ENCODE results near the gene KLC1.
"Not testable (repeated sequence)": the region's sequence is repeated elsewhere in the genome, so short reads cannot be mapped to it uniquely, and the experiment has no call there.

KLC1 gene

DNA sequence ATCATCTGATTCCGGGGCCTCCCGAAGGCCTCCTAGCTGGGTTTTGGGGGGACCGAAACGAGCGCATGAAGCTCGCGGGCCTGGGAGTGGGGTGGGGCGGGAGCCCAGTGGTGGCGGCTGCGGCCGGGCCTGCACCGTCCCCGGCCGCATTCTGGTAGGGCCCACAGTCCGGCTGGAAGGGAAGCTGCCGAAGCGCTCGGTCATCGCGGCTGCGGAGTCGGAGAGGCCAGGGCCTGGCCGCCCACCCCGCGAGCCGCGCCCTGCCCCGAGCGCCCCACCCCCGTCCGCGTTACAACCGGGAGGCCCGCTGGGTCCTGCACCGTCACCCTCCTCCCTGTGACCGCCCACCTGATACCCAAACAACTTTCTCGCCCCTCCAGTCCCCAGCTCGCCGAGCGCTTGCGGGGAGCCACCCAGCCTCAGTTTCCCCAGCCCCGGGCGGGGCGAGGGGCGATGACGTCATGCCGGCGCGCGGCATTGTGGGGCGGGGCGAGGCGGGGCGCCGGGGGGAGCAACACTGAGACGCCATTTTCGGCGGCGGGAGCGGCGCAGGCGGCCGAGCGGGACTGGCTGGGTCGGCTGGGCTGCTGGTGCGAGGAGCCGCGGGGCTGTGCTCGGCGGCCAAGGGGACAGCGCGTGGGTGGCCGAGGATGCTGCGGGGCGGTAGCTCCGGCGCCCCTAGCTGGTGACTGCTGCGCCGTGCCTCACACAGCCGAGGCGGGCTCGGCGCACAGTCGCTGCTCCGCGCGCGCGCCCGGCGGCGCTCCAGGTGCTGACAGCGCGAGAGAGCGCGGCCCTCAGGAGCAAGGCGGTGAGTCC, at the start of gene KLC1:
KLC1 (plus strand) TSS at position 528 of the 819 bp plus-strand sequence. CDS start 25,354 bp downstream, outside the sequence.
- DNase-seq (ENCODE audit: low spot score), result peak; percentile 79
- no peak for FAIRE-seq

DNA sequence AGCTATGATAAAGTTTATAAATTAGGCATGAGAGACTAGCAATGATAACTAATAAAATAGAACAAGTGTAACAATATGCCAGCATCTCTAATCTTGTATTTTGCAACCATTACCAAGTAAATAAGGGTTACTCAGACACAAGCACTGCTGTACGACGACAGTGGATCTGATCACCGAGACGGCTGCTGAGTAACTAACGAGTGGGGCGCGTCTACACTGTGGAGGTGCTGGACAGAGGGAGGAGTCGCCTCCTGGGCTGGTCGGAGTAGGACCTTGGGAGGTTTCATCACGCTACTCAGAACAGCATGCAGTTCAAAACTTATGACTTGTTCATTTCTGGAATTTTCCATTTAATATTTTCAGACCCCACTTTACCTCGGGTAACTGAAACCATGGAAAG, 47.8 kb upstream of the KLC1 start:
- no peak for FAIRE-seq
- DNase-seq (ENCODE audit: low spot score), result no peak

DNA sequence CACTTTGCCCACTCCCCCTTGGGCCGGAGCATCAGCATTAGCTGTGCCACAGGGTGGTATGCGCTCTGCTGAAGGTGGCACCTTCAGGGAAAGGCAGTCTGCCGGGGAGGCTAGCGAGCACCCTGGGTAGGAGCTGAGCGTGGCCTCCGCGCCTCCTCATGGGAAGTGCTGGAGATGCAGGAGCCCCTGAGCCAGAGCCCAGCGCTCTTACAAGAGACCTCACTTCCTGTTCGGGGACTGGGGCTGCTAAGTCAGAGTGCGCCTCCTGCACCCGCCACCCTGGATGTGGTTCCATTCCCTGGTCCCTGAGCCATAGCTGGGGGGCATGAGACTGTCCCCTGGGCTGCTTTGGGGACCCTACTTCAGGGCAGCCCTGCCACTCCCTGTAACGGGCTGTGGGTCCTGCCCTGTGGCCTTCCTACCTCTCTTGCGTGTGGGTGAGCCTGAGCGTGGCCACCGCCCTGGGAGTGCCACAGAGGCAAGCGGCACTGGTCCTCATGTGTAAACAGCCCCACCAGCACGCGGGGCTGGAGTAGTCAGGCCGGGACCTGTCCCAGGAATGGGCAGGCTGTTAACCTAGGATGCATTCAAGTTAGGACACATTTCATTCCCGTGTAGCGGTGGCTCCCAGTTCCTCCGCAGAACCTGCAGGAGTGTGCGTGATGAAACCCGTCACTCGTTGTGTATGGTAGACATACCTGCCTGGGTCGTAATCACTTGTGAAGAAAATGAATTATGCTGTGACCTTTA, 46.9 kb upstream of the KLC1 start:
- FAIRE-seq (no peak), DNase-seq (ENCODE audit: low spot score) (no peak)

DNA sequence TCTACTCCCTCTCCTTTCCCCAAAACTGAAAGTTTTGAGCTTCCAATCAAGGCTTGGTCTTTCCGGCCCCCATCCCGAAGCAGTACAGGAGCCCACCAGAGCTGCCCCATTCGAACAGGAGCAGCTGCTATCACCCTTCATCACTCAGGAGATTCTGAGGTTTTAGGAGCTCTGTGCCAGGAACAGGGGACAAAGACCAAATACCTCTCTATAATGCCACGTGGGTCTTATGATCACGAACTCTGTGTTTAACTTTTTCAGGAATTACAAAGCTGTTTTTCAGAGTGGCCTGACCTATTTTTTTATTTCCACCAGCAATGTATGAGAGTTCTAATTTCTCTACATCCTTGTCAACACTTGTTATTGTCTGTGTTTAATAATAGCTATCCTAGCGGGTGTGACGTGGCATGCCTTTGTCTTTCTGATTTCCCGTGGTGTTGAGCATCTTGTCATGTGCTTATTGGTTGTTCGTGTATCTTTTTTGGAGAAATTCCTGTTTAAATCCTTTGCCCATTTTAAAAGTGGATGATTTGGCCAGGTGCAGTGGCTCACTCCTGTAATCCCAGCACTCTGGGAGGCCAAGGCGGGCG, 44.6 kb upstream of the KLC1 start:
- no peak for DNase-seq (ENCODE audit: low spot score)
- no peak for FAIRE-seq

DNA sequence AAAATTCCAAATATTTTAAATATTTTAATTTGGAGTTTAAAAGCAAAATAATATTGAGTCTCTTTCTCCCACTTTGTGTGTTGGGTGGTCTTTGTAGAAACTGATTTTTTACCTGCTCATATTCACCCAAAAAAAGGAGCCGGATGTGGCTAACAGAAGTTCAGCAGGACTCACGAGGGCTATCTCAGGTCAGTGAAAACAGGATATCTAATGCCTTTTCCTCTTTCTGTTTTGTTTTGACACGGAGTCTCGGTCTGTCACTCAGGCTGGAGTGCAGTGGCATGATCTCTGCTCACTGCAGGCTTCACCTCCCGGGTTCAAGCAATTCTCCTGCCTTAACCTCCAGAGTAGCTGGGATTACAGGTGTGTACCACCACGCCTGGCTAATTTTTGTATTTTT, 35.4 kb upstream of the KLC1 start:
- DNase-seq (ENCODE audit: low spot score), result no peak
- no peak for FAIRE-seq

DNA sequence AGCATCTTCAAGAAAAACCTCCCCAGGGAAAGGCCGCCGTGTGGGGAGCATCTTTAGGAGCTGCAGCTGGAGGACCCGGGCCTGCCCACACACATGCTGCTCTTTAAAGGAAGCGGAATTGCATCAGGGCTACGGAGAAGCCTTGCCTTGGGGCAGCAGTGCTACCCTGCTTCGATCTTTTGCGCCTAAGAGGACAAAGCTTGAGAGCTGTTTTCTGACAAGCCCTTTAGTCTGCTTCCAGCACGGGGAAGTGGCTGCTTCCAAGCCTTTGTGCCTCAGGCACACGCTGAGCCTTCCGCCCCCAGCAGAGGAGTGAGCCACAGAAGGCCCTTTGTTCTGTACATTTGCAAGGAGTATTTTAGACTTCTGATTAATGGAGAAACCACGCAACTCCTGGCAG, 34.7 kb upstream of the KLC1 start:
- FAIRE-seq, result no peak
- DNase-seq (ENCODE audit: low spot score), result peak; percentile 16

DNA sequence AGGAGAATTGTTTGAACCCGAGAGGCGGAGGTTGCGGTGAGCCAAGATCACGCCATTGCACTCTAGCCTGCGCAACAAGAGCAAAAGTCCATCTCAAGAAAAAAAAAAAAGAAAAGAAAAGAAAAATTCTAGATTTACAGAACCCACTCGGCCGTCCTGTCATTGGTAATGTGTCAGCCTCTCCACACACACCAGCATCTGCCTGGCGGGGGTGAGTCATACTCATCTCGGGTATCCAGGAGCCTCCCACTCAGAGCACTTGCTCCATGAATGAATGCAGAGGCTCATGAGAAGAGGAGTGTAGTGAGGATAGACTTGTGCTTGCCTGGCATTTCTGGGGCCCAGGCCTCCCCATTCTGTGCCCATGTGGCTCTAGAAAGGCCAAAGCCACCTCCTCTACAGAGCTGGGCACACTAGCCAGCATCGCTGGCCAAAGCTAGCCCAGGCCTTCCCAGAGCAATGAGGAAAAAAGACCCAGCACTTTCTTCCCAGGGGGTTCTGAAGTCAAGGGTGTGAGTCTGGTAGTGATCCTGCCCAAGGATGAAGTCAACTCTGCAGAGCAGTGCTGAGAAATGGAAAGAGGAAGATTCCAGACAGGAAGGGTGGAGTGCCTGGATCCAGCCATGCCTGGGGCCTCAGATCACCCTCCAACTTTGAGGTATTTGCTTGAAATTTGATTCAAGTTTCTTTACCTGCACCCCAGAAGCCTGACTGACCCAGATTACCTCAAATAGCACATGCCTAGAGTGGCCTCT, 31.2 kb upstream of the KLC1 start:
- DNase-seq (ENCODE audit: low spot score) (peak; percentile 82), FAIRE-seq (no peak)

DNA sequence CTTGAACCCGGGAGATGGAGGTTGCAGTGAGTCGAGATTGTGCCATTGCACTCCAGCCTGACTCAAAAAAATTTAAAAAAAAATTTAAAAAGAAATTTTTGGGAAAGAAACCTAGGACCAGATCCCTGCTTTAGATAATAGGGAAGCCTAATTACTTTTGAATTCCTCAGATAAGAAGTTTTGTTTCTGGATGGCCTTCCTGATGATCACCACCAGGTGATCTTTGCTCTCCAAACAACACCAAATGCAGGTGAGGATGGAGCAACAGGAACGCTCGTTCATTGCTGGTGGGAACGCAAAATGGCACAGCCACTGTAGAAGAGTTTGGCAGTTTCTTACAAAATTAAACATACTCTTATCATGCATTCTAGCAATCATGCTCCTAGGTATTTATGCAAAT, 28.5 kb upstream of the KLC1 start:
- FAIRE-seq (no peak), DNase-seq (ENCODE audit: low spot score) (no peak)

DNA sequence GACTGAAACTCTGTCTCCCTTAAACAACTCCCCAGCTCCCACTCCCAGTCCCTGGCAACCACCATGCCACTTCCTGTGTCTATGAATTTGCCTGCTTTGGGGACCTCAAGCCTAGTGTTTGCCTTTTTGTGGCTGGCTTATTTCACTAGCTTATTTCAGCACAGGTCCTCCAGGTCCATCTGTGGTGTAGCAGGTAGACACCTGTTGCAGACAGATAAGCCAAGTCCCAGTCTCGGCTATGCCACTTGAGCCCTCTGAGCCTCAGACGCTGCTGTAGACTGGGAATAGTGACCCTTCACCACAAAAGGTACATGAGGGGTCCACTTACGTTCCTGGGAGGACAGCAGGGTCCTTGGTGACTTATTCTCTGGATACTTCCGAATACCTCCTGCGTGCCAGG, 24.4 kb upstream of the KLC1 start:
- no peak for FAIRE-seq
- DNase-seq (ENCODE audit: low spot score), result no peak

DNA sequence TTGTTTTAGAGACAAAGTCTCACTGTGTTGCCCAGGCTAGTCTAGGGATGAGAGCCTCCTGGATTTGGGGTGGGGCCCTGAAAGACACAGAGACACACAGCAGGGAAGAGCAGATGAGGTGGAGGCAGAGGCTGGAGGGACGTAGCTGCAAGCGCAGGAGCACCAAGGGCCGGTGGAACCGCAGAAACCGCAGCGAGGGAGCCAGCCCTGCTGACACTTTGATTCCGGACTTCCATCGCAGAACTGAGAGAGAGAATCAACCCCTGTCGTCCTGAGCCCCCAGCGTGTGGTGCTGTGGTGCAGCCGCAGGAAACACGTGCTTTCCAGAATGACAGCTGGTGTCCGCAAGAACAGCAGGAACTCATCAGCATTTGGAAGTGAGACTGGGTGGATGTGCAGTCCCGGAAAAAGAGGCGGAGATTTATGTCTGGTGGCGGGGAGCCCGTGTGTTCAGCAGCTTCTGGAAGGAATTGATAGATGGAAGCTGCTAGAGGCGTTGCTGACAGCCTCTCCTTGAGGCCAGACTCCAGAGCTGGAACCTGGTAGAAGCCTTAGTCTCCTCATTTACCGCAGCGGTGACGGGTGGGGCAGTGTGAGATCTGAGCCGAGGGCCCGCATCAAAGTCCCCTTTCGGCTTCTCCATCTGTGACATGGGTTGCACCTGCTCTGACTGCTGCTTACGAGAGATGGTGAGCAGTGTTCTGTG, 21.9 kb upstream of the KLC1 start:
- FAIRE-seq, result no peak
- no peak for DNase-seq (ENCODE audit: low spot score)

DNA sequence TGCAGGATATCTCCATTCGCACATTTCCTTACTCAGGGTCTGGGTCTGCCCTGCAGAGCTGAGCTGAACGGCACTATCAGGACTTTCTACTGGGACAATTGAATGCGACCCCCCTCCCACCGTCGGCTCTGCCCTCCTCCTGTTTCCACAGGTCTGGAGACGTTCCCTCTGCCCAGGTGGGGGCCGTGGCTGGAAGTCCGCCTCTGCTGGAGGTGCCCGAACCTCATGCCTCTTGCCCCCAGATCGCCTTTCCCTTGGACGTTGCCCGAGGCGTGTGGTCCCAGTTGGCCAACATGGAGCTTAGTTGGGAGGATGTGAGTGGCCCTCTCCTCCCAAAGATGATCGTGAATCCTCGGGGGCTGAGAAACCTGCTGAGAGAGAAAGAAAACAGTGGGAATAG, 21.2 kb upstream of the KLC1 start:
- no peak for FAIRE-seq

DNA sequence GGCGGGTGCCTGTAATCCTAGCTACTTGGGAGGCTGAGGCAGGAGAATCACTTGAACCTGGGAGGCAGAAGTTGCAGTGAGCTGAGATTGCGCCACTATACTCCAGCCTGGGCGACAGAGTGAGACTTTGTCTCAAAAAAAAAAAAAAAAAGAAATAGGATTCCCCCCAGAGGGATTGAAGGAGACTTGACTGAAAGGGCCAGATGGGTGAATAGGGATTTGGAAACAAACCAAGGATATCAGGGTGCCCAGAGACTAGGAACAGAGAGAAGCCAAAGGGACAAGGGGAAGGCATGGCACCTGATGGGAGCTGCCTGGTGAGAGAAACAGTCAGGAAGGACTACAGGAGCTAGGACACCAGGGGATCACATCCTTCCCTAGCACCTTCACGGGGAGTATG, 19.9 kb upstream of the KLC1 start:
- not testable (repeated sequence) for FAIRE-seq; DNase-seq (ENCODE audit: low spot score)

More for the DNA sequence above, 21.2 kb upstream of the KLC1 start:
- no peak for DNase-seq (ENCODE audit: low spot score)

DNA sequence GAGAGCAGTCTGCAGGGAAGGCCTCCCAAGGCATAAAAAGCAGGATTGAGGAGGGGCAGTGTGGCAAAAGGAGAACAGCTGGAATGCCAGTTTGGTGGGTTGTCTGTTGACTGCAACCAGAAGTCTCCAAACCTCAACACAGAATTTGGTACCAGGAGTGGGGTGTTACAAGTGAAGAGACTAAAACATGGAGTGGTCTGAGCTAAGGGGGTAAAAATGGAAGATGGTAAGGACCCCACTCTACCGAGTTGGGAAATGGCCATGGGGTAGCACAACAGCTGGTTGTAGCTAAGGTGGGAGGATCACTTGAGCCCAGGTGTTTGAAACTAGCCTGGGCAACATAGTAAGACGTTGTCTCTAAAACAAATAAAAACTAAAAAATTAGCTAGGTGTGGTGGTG, 17.8 kb upstream of the KLC1 start:
- DNase-seq (ENCODE audit: low spot score), result no peak
- no peak for FAIRE-seq

DNA sequence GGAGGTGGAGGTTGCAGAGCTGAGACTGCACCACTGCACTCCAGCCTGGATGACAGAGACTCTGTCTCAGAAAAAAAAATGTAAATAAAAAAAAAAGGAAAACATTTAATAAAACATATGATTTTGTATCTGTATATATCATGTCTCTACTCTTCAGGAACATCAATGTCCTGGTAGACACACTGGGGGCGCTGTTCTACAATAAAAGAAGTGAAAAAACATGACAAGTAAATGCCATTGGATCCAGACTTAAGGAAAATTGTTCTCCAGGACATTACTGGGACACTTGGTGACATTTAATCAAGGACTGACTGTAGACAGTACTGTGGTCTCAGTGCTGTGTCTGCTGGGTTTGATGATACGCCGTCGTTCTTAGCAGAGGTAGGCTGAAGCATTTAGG, 15.5 kb upstream of the KLC1 start:
- FAIRE-seq (no peak), DNase-seq (ENCODE audit: low spot score) (no peak)

DNA sequence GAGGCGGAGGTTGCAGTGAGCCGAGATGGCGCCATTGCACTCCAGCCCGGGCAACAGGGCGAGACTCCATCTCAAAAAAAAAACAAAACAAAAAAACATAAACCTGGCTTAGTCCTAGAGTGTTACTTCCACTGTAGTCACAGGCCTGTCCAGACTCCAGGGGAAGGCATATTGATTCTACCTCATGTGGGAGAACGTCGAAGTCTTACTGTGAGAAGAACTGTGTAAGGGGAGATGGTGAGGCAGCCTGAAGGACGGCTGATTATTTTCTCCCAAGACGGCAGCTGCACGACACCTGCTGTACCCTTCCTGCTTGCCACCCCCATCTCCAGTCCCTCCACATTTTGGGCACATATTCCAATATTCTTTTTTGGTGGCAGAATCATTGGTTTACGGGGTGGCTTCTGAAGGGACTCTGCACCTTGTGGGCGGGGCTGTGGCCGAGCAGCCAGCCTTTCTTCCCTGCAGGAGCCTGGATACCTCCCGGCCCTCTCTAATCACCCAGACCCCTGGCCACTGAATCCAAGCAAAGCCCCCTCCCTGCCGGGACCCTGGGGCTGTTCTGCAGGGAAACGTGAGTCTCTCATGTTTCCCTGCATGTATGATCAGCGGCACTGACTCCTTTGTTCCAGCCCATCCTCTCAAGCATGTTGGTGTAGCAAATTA, 12.2 kb upstream of the KLC1 start:
- no peak for FAIRE-seq
- DNase-seq (ENCODE audit: low spot score), result no peak

DNA sequence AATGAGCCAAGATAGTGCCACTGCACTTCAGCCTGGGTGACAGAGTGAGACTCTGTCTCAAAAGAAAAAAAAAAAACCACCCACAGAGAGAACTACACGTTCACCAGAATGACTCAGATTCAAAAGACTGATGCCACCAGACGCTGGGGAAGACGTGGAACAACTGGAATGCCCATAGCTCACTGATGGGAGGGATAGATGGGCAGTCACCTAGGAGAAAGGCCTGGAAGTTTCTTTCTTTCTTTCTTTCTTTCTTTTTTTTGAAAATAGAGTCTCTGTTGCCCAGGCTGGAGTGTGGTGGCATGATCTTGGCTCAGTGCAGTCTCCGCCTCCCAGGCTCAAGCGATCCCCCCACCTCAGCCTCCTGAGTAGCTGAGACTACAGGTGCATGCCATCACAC, 10.0 kb upstream of the KLC1 start:
- FAIRE-seq (no peak), DNase-seq (ENCODE audit: low spot score) (peak; percentile 37)

DNA sequence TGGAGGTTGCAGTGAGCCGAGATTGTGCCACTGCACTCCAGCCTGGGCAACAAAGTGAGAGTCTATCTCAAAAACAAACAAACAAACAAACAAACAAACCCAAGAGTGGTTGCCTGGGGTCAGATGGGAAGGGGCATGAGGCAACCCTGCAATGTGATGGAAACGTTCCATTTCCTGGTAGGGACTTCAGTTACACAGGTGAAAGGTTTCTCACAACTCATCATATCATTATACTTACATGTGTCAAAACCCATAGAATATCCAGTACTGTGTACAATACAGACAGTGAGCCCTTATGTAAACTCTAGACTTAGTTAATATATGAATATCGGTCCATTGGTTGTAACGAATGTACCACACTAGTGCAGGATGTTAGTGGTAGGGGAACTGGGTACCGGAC, 7.2 kb upstream of the KLC1 start:
- no peak for FAIRE-seq

DNA sequence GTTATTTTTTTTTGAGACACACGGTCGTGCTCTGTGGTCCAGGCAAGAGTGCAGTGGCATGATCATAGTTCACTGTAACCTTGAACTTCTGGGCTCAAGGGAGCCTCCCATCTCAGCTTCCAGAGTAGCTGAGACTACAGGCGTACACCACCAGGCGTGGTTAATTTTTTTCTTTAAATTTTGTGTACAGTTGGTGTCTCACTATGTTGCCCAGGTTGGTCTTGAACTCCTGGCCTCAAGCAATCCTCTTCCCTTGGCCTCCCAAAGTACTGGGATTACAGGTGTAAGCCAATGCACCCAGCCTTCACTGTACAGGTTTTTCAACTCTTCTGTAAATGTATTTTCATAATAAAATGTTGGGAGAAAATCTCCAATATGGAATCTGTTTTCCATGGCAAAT, 5.7 kb upstream of the KLC1 start:
- DNase-seq (ENCODE audit: low spot score) (no peak), FAIRE-seq (no peak)

More for the DNA sequence above, 7.2 kb upstream of the KLC1 start:
- no peak for DNase-seq (ENCODE audit: low spot score)

DNA sequence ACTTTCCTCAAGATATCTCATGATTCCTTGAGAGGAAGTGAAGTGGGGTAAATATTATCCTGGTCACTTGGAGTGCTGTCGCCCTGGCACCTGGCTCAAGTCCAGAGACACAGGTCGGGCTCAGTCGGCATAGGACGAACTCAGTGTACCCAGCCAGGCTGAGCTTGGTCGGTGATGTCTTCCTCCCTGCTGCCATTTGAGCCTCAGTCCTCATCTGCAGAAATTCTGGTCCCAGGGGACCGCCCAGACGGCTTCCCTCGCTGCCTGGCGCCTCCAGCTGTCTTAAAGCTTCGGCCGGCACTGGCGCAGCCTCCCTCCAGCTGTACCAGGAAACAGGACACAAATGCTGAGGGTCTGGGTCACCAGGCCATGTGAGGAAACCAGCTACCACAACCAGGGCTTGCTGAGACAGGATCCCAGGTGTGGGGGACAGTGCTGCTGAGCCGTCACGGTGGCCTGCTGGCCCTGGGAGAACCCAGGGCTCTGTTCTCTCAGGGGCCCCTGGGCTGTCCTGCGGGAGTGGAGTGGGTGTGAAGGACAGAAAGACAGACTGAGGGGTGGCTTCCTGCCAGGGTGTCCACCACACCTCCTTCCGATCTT, 5.0 kb upstream of the KLC1 start:
- FAIRE-seq, result no peak
- DNase-seq (ENCODE audit: low spot score), result no peak

DNA sequence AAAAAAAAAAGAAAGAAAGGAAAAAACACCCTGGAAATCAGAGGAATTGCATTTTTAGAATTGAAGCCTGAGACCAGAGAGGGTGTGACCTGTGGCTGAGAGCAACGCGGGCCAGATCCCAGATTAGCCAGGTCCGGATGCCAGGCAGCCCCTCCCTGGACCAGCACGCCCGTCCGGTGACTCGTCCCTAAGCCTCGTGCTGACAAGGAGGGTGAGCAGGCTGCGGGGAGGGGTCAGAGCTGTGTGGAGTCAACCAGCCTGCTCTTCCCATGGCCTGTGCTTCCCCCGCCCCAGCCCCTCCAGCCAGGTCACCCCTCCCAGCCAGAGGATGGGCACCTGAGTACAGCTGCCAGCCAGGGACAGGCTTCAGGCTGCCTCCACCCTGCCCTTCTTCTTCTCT, 4.2 kb upstream of the KLC1 start:
- FAIRE-seq (no peak), DNase-seq (ENCODE audit: low spot score) (peak; percentile 75)

Measured in urothelium cell line (cell line).